ENCODE measurements around the gene NEGR1.
"Not testable (repeated sequence)": the region's sequence is repeated elsewhere in the genome, so short reads cannot be mapped to it uniquely, and the experiment has no call there.

Gene NEGR1

GRCh38 chr1:72282271-72283021, at the start of gene NEGR1:
Gene NEGR1 (minus strand): TSS chr1:72282539.
- DNase-seq (ENCODE audit: low read depth in 2 of 2) = no peak

DNA sequence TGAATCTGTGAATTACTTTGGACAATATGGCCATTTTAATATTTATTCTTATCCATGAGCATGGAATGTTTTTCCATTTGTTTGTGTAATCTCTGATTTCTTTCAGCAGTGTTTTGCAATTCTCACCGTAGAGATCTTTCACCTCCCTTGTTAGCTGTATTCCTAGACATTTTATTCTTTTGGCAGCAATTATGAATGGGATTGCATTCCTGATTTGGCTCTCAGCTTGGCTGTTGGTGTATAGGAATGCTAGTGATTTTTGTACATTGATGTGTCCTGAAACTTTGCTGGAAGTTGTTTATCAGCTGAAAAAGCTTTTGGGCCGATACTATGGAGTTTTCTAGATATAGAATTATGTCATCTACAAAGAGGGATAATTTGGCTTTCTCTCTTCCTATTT, 44.2 kb upstream of the NEGR1 start:
- no peak for DNase-seq (ENCODE audit: low read depth in 2 of 2)

DNA sequence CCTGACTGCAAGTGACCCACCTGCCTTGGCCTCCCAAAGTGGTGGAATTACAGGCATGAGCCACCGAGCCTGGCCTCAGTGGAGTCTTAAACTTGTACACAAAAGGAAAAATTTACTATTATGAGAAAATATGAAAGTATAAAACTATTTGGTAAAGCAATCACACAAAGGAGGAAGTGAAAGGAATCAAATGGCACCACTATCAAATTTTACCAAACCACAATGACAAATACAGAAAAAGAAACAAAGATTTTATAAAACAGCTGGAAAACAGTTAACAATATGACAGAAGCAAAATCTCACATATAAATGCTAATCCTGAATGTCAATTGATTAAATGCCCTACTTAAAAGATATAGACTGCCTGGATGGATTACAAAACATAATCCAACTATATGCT, 42.1 kb upstream of the NEGR1 start:
- no peak for DNase-seq (ENCODE audit: low read depth in 2 of 2)

- DNase-seq (ENCODE audit: low read depth in 2 of 2) = no peak
These were observed 40.6 kb upstream of the NEGR1 start for GRCh38 chr1:72322910-72323309.

GRCh38 chr1:72296501-72296900, 14.2 kb upstream of the NEGR1 start:
- no peak for DNase-seq (ENCODE audit: low read depth in 2 of 2)

GRCh38 chr1:72288886-72289285, 6.5 kb upstream of the NEGR1 start:
- DNase-seq (ENCODE audit: low read depth in 2 of 2) = no peak

- DNase-seq (ENCODE audit: low read depth in 2 of 2) = no peak
These were observed 4.1 kb upstream of the NEGR1 start for GRCh38 chr1:72286401-72286800.

DNA sequence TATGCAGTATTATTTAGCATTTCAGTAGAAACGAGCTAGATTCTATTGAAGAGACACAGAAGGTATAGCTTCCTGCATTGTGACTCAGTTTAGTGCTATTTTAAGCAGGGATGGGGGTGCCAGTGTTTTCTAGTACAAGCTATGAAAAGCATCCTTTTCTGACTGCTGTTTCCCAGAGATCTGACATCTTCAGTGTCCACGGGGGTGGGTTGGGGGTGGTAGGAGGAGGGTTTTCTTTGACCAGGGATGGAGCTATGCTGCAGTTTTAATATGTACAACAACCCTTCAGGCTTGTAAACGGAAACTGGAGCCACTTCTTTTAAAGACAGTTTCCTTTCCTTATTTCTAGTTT, 2.7 kb upstream of the NEGR1 start:
- no peak for DNase-seq (ENCODE audit: low read depth in 2 of 2)

GRCh38 chr1:72284348-72285073, 2.2 kb upstream of the NEGR1 start:
- DNase-seq (ENCODE audit: low read depth in 2 of 2) = no peak

- DNase-seq (ENCODE audit: low read depth in 2 of 2) = no peak
These were observed 1.7 kb upstream of the NEGR1 start for GRCh38 chr1:72284084-72284347.

DNA sequence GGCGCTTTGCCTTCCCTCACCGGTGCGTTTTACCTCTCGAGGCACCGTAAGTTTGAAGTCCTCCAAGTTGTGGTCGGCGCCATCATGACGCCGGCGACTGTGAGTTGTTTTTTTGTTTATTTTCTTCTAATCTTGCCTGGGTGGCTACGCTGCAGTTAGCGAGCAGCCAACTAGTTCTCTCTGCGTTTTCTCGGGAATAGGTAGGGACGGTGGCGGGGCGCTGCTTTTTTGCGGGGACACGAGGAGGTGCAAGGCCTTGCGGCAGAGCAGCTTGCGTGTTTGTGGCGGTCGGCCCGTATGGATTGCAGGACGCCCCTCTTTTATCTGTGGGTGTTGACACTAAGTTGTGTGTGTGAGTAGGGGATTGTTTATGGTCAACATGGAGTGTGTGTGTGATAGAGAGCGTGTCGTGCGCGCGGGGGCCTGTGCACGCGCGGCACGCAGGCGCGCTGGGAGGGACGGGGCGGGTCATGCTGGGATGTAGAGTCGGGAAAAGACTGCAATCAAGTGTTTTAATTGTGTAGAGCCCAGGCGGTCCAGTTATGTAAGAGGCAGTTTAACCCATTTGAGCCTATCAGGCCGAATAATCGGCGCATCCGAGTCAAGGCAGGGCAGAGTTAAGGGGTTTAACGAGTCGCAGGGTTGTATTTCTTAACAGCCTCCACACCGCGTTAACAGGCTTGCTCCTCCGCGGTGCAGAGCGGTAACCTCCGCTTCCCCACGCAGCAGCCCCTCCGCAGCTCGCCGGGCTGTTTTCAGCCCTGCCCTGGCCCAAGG, 1.2 kb upstream of the NEGR1 start:
- no peak for DNase-seq (ENCODE audit: low read depth in 2 of 2)

- no peak for DNase-seq (ENCODE audit: low read depth in 2 of 2)
These were observed 625 bp upstream of the NEGR1 start for GRCh38 chr1:72283022-72283306.

DNA sequence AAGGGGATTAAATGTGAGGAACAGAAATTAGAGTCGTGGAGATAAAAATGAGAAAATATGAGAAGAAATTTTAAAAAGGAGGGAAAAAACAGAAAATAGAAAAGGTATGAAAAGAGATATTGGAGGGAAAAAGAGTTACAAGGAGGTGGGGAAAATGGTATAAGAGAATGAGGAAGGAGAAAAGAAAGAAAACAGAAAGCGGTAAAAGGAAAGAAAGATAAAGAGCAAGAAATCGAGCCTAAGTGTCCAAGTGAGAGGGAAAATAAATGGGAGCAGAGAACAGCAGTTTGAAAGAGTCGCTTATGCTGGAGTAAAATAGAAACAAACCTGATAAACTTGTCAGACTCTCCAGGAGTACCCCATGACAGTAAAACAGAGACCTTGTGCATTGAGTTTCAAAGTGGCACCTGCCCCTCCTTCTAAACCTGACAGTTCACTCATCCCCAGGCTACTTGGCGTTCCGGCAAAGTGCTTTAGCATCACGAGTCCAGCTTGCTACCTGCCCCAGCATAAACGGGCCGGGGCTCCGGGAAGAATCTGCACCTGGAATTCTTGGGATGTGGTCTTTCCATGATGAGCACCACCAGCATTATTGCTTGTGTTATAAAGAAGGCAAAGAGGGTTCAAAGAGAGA, 585 bp downstream of the NEGR1 start:
- no peak for DNase-seq (ENCODE audit: low read depth in 2 of 2)

- no peak for DNase-seq (ENCODE audit: low read depth in 2 of 2)
These were observed 1.2 kb downstream of the NEGR1 start for GRCh38 chr1:72281144-72281543.

GRCh38 chr1:72280711-72281110, 1.6 kb downstream of the NEGR1 start:
- no peak for DNase-seq (ENCODE audit: low read depth in 2 of 2)

- DNase-seq (ENCODE audit: low read depth in 2 of 2) = no peak
These were observed 2.2 kb downstream of the NEGR1 start for GRCh38 chr1:72280131-72280530.

- DNase-seq (ENCODE audit: low read depth in 2 of 2) = no peak
These were observed 3.9 kb downstream of the NEGR1 start for GRCh38 chr1:72278461-72278860.

DNA sequence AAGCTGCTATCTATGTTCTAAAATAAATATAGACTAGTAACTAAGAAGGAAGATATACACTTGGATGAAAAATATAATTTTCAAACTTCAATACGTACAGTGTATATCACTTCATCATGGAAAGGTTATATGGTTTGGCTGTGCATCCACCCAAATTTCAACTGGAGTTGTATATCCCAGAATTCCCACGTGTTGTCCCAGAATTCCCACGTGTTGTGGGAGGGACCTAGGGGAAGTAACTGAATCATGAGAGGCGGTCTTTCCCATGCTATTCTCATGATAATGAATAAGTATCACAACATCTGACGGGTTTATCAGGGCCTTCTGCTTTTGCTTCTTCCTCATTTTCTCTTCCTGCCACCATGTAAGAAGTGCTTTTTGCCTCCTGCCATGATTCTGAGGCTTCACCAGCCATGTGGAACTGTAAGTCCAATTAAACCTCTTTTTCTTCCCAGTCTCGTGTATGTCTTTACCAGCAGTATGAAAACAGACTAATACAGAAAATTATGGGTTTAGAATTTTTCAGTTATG, 10.7 kb downstream of the NEGR1 start:
- DNase-seq (ENCODE audit: low read depth in 2 of 2) = no peak

DNA sequence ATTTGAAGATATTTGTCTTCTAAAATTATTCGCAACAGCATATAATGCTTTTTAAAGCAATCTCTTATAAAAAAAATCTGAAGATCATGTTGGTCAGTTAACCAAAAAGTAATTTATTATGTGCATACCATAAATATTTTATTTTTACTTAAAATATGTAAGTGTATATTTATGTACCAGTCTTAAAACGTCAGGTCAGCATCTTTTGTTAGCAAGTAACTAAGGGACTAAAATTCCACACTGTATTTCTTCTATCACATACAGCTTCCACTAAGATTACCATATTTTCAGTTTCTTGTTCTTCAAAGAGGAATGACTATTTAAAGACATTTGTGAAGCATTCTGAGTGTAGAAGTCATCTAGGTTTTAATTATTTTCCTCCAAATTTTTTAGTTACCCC, 19.6 kb downstream of the NEGR1 start:
- DNase-seq (ENCODE audit: low read depth in 2 of 2) = no peak

GRCh38 chr1:72253132-72253531, 29.2 kb downstream of the NEGR1 start:
- DNase-seq (ENCODE audit: low read depth in 2 of 2) = no peak

DNA sequence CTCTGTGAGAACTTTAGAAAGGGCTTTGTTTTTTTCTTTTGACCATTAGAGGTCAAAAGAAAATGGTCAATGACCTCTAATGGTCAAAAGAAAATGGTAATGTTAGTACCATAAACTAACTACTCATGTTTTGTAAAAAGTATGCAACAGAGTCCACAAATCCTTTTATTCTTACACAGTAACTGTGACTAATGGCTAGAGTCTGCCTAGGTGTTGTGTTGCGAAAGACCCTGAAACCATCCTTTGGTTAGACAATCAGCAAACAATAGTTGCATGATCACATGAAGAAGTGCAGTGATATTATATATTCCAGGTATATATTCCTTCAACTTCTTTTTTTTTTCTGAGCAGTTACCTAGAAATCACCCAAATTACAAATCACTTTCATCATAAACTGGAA, 40.9 kb downstream of the NEGR1 start:
- no peak for DNase-seq (ENCODE audit: low read depth in 2 of 2)

DNA sequence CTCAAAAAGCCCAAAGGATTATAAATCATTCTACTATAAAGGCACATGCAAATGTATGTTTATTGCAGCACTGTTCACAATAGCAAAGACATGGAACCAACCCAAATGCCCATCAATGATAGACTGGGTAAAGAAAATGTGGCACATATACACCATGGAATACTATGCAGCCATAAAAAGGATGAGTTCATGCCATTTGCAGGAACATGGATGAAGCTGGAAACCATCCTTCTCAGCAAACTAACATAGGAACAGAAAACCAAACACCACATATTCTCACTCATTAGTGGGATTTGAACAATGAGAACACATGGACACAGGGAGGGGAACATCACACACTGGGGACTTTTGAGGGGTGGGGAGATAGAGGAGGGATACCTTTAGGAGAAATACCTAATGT, 46.4 kb downstream of the NEGR1 start:
- DNase-seq (ENCODE audit: low read depth in 2 of 2) = not testable (repeated sequence)

DNA sequence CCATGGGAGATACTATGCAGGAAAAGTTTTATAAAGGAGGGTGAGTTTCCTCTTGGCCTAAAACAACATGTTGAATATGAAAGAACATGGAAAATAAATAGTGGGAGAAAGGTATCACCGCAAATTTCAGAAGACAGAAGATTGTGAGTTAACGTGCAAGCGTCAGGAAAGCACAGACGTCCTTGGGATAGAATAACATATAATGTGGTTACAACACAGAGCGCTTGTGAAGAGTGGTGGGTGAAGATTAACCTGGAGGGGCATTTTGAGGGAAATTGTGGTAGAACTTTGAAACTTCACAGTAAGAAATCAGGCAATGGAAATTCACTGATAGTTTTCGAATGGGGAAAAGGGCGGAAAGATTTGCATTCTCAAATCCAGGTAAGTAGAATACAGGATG, 47.3 kb downstream of the NEGR1 start:
- no peak for DNase-seq (ENCODE audit: low read depth in 2 of 2)
